Epithelial cell of proximal tubule (primary cell): ENCODE measurements around the gene RERE. TPM values are rescaled to one million over a fixed set of nuclear protein-coding genes. Genes with fewer than 3 reads are reported as not detected.

Source experiments
- DNase-seq: peaks from one replicate; pipeline ENCODE4 v3.0.0-alpha.2; 2011; ENCODE audit warnings: low read depth
- H3K4me3 ChIP-seq: 2 replicates; pipeline ENCODE4 v1.5.1; 2011; ENCODE audit warnings: low read depth, mild to moderate bottlenecking, low read length
- total RNA-seq: library from RNA; depleted of rRNA; stranded (reverse); fragments of >200 nt; gene quantifications from 2 replicates; pipeline ENCODE4 v1.2.3, GENCODE V29; 2015
- TF ChIP-seq, protein P1 (sequence below): conservative IDR thresholded peaks from 2 replicates; pipeline ENCODE4 v1.5.1; 2012; ENCODE audit warnings: low read depth, mild to moderate bottlenecking, low read length

The RERE gene
- total RNA-seq, 1 donor from 2014 or later: 18.0 TPM

GRCh38 chr1:8406960-8407359, 410.5 kb downstream of the RERE start:
- no peak for DNase-seq
- TF ChIP-seq, protein P1, sequence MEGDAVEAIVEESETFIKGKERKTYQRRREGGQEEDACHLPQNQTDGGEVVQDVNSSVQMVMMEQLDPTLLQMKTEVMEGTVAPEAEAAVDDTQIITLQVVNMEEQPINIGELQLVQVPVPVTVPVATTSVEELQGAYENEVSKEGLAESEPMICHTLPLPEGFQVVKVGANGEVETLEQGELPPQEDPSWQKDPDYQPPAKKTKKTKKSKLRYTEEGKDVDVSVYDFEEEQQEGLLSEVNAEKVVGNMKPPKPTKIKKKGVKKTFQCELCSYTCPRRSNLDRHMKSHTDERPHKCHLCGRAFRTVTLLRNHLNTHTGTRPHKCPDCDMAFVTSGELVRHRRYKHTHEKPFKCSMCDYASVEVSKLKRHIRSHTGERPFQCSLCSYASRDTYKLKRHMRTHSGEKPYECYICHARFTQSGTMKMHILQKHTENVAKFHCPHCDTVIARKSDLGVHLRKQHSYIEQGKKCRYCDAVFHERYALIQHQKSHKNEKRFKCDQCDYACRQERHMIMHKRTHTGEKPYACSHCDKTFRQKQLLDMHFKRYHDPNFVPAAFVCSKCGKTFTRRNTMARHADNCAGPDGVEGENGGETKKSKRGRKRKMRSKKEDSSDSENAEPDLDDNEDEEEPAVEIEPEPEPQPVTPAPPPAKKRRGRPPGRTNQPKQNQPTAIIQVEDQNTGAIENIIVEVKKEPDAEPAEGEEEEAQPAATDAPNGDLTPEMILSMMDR: no peak

DNA sequence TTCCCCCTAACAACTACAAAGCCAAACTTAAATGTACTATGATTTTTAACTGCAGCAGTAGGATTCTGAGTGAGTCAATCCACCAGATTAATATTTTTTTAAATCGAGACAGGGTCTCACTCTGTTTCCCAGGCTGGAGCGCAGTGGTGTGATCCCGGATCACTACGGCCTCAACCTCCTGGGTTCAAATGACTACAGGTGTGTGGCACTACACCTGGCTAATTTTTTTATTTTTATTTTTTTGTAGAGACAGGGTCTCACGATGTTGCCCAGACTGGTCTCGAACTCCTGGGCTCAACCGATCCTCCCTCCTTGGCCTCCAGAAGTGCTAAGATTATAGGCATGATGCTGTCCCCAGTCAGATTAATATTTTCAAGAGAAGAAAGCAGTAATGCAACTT, 411.4 kb downstream of the RERE start:
- DNase-seq: no peak
- H3K4me3 ChIP-seq: no peak overlapping the region
- TF ChIP-seq, protein P1: no peak

More at GRCh38 chr1:8406960-8407359, 410.5 kb downstream of the RERE start:
- H3K4me3 ChIP-seq: no peak overlapping the region

- TF ChIP-seq, protein P1: no peak
- no peak for DNase-seq
- H3K4me3 ChIP-seq: no peak overlapping the region
Measured at GRCh38 chr1:8404460-8405370, 412.7 kb downstream of the RERE start.

- TF ChIP-seq, protein P1: no peak
- no peak for DNase-seq
- H3K4me3 ChIP-seq: no peak overlapping the region
Measured at GRCh38 chr1:8402109-8402710, 415.2 kb downstream of the RERE start.

DNA sequence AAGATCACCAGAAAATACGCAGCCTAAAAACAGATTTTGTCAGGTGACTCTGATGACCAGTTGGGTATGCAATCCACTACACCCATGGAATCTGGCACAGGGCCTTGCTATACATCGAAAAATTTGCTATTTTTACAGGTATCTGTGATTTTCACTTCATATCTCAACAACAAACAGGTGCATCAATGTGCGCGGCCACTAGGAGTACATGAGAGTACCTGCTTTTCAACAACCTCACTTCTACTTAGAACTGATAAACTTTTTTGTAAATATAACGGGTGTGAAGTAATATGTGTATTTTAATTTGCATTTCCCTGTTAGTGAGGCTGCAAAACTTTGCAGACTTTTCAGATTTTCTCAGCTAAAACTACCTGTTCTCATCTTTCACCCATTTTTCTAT, 418.8 kb downstream of the RERE start:
- no peak for DNase-seq
- H3K4me3 ChIP-seq: no peak overlapping the region
- TF ChIP-seq, protein P1: peak; percentile 25

DNA sequence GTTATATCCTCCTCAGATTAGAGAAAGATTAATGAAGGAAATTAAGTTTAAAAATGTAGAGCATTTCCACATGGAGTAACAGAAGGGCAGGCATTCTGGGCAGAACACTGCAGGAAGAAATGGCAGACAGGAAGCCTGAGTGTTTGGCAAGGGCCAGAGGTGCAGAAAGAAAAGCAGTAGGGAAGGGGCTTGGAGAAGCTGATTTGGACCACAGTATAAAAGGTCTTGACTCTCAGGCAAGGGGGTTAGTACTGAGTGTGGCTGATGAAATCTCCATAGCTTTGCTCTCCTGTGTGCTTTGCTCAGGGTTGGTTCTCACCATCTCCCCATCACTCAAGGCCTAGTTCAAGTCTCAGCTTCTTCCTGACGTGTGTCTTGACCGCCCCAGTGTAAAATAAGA, 419.4 kb downstream of the RERE start:
- TF ChIP-seq, protein P1: no peak
- DNase-seq: no peak
- no peak overlapping the region for H3K4me3 ChIP-seq

DNA sequence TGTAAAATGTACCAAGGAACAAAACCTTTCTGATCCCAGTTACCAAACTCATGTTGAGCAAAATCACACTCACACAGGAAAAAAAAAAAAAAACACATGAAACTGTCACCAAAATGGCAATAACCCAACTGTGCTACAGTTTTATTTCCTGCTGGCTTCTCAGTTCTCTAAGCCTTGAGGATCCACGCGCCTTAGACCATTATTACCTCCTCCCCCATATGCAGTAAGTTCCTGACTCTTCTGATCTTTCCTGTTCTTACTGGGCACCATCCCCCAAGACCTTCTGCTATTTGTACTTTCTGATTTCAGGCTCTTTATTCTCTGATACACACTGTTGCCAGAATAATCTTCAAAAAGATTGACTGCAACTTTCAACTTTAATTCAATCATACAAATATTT, 419.9 kb downstream of the RERE start:
- no peak for DNase-seq
- H3K4me3 ChIP-seq: no peak overlapping the region
- TF ChIP-seq, protein P1: no peak
